HG03097 (cell line): ENCODE results near the gene ZFP36L1.

Experiments used
- ATAC-seq: cut with Tn5 transposase; IDR thresholded peaks from one replicate; pipeline ENCODE4 v1.9.1; 2021; ENCODE audit not compliant: unreplicated experiment, low FRiP score

Gene ZFP36L1

DNA sequence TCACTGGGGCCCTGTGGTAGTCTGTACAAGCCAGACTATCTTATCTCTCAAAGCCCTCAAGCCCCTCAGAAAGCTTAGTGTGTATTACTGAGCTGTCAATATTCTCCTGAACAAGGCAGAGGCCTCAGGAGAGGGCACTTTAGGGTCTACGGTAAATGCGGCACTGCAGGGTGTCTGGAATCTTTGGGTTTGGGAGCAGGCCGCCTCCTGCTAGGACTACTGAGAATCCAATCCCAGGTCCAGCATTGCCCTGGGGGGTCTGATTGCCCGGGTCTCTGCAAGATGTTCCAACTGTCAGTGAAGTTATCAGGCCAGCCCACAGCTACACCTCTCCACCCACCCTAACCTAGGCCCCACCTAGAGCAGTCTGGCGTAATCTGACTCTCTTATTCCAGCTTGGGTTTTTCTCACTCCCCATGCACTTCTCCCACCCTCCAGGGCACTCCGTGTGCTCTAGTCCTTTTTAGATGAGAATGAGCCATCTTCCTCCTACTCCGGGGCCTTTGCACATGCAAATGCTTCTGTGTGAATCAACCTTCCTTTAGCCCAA is 4.3 kb upstream of the ZFP36L1 start:
- no peak for ATAC-seq

GRCh38 chr14:68796418-68797101 is 3.7 kb upstream of the ZFP36L1 start:
- ATAC-seq = no peak

DNA sequence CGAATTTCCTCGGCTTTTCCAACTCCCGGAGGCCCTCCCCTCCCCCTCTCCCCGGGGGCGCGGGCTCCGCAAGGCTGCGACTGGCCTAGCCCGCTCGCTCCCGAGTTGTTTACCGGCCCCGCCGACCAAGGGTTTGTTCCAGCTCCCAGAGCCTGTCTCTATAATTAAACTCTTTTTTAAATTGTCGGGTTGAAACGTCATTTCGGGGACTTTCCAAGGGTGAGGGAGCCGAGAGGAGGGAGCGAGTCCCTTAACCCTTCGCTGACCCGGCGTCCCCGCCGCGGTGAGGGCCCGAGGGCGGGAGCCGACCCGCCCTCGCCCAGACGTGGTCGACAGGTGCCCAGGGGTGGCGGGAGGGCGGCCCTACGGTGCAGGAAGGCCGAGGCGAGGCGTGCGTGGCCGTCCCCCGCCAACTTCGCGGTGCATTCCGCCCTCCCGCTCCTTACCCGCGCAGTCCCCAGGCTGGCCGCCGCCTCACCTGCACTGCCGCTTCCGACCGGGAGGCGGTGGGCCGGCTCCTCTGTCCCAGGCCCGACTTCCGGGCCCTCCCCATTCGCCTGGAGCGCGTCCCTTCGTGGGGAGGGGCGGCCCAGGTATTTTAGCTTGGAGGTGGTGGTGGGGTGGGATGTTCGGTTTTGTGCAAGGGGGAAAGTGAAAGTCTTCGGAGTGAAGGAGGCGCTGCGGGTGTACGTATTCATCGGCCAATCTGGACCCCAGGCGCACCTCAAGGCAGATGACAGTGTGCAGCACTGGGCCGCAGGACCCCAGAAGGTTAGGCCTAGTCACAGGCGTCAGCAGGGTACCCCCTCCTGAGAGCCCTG is 2.9 kb upstream of the ZFP36L1 start:
- ATAC-seq = peak; percentile 32

DNA sequence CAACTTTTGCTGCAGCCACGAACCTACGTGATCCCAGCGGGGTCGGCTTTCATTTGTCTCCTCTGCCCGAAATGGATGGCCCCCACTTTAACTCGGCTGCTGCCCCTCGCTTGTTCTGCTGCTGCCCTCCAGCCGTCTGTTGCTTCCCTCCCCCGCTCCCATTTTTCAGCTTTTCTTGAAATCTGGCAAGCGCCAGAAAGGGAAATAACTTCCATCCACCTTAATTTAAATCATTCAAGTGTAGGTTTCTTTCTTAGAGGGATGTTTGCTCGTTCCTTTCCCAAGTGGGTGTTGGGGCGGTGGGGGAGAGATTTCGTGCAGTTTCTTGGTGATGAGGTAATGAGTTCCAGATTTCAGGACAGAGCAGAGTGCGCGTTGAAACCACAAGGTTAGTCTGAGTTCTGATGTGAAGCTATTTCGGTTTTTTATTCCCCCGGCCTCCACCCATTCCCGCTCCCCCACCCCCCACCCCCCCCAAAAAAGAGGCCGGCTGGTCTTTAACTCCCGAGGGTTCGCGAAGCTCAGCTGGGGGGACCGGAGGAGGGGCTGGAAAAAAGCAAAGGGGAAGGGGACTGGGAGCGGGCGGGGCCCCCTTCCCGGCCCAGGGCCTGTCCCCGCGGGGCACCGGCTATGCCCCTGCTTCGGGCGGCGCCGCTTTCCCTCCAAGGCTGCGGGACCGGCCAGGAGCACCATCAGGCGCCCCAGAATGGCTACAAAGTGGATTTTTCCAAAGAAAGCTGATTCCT is 2.2 kb upstream of the ZFP36L1 start:
- no peak for ATAC-seq

DNA sequence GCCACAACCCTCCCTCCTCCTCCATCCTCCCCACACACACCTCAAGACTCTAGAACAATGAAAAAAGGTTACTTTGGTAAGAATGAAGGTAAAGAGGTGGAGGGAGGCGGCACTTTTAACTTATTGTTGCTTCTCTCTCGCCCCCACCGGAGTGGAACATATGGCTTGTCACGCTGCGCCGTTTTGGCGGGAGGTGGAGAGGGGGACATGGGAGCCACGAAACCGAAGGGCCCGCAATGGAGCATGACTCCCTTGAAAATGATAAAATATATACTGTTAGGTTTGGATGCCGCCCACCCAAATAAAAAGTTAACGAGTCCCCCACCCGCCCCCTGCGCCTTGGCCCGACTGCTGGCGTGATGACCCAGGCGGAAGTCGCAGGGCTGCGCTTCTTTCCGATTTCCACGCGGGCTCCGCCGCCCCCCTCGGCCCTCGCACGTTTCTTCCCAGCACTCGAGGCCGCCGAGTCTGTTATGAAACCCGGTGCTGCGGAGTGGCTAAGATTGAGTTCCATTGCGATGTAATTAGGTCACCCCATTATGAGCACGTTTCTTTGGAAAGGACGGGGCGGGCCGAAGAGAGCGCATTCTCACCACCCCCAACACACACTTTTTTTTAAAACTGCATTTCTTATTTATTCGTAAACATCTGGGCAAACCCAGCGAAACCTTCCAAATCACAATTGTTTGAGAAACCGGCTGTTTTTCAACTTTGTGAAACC is 1.4 kb upstream of the ZFP36L1 start:
- ATAC-seq = no peak

DNA sequence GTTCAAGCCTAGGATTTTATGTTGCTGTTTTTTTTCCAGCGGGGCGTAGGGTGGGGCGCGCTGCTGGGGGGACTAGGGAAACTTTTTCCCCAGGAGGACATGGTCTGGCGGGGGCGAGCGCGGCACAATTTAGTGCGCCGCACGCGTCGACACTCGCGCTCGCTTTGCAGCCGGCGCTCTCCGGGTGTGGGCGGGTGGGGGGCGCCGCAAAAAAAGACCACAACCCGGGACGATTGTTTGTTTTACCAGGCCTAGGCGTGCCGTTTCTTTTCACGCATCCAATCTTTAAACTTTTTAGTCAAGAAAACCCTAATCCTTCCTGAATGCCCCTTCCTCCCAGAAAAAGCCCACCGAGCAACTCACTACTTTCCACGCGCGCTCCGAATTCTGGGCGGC is 865 bp upstream of the ZFP36L1 start:
- no peak for ATAC-seq

DNA sequence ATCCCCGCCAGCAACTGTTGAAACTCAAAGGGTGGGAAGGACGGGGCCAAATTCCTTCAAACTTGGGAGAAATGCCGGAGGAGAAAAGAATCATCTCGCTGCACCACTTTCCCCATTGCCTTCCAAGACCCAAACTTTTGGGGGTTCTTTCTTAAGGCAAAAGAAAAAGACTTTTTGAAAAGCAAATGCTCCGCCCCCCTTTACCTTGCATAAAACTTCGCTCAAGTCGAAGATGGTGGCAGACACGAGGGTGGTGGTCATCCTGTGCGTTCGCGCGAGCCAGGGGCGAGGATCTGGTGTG is 239 bp downstream of the ZFP36L1 start:
- ATAC-seq = no peak

- no peak for ATAC-seq
Measured at GRCh38 chr14:68791902-68792677, 777 bp downstream of the ZFP36L1 start.

DNA sequence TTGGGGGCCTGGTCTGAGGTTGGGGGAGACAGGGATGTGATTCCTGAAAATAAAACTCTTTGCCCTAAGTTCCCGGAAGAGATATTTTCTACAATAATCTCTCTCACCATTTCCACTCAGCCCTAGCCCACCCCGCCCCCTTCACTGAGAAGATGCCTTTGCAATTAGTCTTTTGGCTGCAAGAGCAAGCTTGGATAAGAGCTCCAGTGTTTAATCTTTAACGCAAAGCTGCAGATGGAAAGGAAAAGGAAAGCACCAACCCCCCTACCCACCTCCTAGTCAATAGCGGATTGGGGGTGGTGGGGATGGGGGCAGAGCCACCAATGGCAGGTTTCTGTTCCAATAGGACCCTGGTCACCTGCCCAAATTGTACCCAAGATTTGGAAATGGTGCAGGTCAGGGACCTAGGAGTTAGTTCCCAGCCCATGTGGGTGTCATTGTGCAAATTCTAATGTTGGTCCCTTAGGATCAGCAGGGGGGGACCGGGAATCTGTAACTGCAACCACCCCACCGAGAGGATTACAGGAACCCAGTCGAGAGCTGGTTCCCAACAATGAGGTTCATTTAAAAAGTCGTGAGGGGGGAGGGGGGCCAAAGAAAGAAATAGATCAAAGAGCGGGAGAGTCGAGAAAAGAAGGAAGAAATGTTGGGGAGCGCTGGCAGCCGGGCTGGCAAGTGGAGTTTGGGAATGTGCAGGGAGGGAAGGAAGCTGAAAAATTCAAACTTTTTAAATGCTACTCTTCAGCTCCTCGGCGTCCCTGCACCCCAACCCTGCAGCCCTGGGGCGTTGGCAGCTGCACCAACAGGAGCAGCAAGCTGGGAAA is 1.6 kb downstream of the ZFP36L1 start:
- no peak for ATAC-seq

GRCh38 chr14:68790644-68791077 is 2.2 kb downstream of the ZFP36L1 start:
- no peak for ATAC-seq

GRCh38 chr14:68789821-68790643 is 2.8 kb downstream of the ZFP36L1 start:
- no peak for ATAC-seq

- ATAC-seq = peak; percentile 25
Measured at GRCh38 chr14:68788996-68789820, 3.7 kb downstream of the ZFP36L1 start.

DNA sequence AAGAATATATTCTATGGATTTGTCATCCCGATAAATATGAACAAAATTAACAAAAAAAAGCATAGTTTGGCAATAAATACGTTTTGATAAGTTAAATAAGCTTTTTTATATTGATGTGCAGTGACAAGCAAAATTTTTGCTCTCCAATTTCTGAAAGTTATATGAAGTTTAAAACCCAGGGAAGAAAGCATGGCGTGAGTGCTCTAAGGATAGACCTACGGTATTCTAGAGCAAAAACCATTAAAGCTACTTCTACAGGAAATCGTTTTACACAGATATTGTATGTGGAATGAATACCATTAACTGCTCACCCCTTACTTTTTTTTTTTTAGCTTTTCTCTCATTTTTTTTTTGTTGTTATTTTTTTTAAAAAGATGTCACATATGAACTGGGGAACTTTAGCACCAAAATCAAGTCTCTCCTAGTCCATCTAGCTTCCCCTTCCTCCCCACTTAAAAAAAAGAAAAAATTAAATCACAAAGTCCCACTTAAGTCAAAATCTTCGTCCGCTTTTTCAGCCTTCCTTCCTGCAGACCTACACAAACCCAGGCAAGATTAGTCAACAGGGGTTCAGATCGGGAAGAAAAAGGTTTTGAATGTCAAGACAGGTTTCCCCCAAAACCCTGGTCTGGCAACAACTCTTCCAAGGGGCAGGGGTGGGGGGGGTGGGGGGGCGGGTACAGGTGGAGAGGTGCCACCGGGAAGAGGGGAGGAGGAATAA is 4.4 kb downstream of the ZFP36L1 start:
- ATAC-seq = no peak

DNA sequence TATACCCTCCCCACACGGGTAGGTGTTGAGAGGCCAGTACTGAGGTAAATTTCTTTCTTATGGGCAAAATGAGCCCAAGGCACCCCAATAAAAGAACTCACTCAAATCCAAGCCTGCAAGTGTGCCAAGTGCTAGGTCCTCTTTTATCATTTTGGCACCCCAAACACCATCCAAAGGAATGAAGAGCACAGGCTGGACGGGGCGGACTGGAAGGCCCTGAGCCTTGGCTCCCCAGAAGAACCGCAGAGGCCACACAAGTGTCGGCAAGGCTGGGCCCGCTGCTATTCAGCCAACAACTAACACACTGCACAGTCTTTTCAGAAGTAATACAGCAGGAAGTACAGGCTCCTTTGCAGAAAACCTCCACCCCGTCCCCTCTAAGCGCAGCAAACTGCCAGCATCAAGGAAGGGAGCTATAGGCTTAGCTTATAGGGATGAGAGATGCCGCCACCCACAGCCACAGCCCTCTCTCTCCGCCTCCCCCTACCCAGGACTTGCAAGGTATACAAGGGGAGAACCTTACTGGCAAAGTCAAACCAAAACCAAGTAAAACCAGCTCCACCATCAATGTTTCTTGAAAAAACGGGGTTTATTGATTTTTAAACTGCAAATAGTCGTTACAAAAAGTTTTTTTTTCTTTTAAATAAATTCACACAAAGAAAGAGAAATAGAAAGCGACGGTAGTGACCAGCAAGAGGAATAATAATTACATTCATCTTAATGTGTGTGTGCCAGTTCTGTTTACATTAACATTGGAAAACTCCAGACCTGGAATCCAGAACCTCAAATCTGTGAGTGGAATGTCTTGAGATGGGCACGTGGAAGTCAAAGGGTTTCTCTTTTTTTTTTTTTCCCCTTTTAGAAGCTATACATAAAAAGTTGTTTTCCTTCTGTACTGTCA is 5.5 kb downstream of the ZFP36L1 start:
- ATAC-seq = no peak

GRCh38 chr14:68786491-68787091 is 6.3 kb downstream of the ZFP36L1 start:
- no peak for ATAC-seq
